NCI-H128 (cell line): Measurements from ENCODE around the gene RAB26.
"Not testable (repeated sequence)": the region's sequence is repeated elsewhere in the genome, so short reads cannot be mapped to it uniquely, and the experiment has no call there.

Experiments used
- DNase-seq: peaks from one replicate; lab custom pipeline; 2025; ENCODE audit not compliant: unreplicated experiment; lab: John Stamatoyannopoulos, UW

The RAB26 gene

GRCh38 chr16:2195322-2196161 lies 47.1 kb downstream of the RAB26 start:
- no peak for DNase-seq

- no peak for DNase-seq
Measured at GRCh38 chr16:2196162-2196980, 47.9 kb downstream of the RAB26 start, which contains the start of gene CASKIN1. Gene CASKIN1, minus strand, starts transcription at chr16:2196605. Its CDS starts 173 bp downstream, at chr16:2196432.

GRCh38 chr16:2196981-2197511 lies 48.6 kb downstream of the RAB26 start:
- DNase-seq: no peak

GRCh38 chr16:2197765-2198164 lies 49.3 kb downstream of the RAB26 start:
- no peak for DNase-seq

GRCh38 chr16:2198283-2198682 lies 49.9 kb downstream of the RAB26 start:
- DNase-seq: no peak

GRCh38 chr16:2199095-2199494 lies 50.7 kb downstream of the RAB26 start:
- DNase-seq: no peak

- DNase-seq: no peak
Measured at GRCh38 chr16:2199621-2200139, 51.3 kb downstream of the RAB26 start.

GRCh38 chr16:2200313-2200712 lies 51.9 kb downstream of the RAB26 start:
- DNase-seq: no peak

- DNase-seq: not testable (repeated sequence)
Measured at GRCh38 chr16:2203119-2203688, 54.8 kb downstream of the RAB26 start.
